Measurements from ENCODE around the gene SGMS1. TPM values are rescaled to one million over a fixed set of nuclear protein-coding genes. Genes with fewer than 3 reads are reported as not detected.
"Not testable (repeated sequence)": the region's sequence is repeated elsewhere in the genome, so short reads cannot be mapped to it uniquely, and the experiment has no call there.

Gene SGMS1
- 10 to 100 TPM in 1 of 2 experiments, 1 to 10 TPM in 1; 9.8 to 11.3 TPM for total RNA-seq

- H3K36me3 Mint-ChIP-seq = peaks cover 2% of the 10 kb centered on the region
- no peaks in the 10 kb centered on the region for H3K9me3 Mint-ChIP-seq
- DNase-seq = peak; percentile 87
- H3K4me1 Mint-ChIP-seq = peaks cover 47% of the 10 kb centered on the region
- H3K27ac Mint-ChIP-seq = peak within 1 kb of the TSS; percentile 92
- no peaks in the 10 kb centered on the region for H3K27me3 Mint-ChIP-seq
- H3K4me3 Mint-ChIP-seq = peak within 1 kb of the TSS; percentile 86
These were observed at the start of gene SGMS1 for GRCh38 chr10:50623663-50624412. Gene SGMS1, minus strand, starts transcription at chr10:50623956. Its CDS starts 279,842 bp downstream, at chr10:50344114.

DNA sequence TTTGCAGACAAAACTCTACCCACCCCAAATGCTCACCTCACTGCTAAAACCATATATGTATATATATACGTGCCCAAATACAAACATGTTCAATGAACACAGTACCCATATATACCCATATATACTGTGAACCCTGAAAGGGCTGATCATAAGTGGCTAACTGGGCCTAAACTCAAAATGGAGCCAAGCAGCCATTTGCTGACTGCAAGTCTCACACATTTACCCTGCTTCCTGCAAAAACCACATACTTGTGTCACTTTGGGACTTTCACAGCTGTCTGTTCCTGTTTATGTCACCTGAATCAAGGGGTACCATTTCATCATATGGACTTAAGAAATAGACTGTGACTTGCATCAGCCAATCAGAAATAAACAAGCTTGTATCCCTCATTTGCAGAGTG, 48.4 kb upstream of the SGMS1 start:
- not testable (repeated sequence) for DNase-seq, H3K36me3 Mint-ChIP-seq, H3K4me1 Mint-ChIP-seq, H3K9me3 Mint-ChIP-seq, H3K4me3 Mint-ChIP-seq, H3K27me3 Mint-ChIP-seq
- peak overlapping the region; percentile 77 for H3K27ac Mint-ChIP-seq

GRCh38 chr10:50671645-50672044, 47.9 kb upstream of the SGMS1 start:
- not testable (repeated sequence) for DNase-seq, H3K36me3 Mint-ChIP-seq, H3K9me3 Mint-ChIP-seq, H3K4me1 Mint-ChIP-seq, H3K4me3 Mint-ChIP-seq, H3K27me3 Mint-ChIP-seq
- peak overlapping the region; percentile 77 for H3K27ac Mint-ChIP-seq

GRCh38 chr10:50669957-50670356, 46.2 kb upstream of the SGMS1 start:
- not testable (repeated sequence) for H3K27ac Mint-ChIP-seq, H3K36me3 Mint-ChIP-seq, H3K4me1 Mint-ChIP-seq, H3K27me3 Mint-ChIP-seq, H3K4me3 Mint-ChIP-seq, H3K9me3 Mint-ChIP-seq, DNase-seq

GRCh38 chr10:50667353-50667752, 43.6 kb upstream of the SGMS1 start:
- H3K4me1 Mint-ChIP-seq, DNase-seq, H3K9me3 Mint-ChIP-seq, H3K36me3 Mint-ChIP-seq, H3K4me3 Mint-ChIP-seq, H3K27ac Mint-ChIP-seq, H3K27me3 Mint-ChIP-seq: not testable (repeated sequence)

- H3K36me3 Mint-ChIP-seq, H3K27ac Mint-ChIP-seq, H3K27me3 Mint-ChIP-seq, H3K4me3 Mint-ChIP-seq, H3K9me3 Mint-ChIP-seq, H3K4me1 Mint-ChIP-seq, DNase-seq: not testable (repeated sequence)
These were observed 38.7 kb upstream of the SGMS1 start for GRCh38 chr10:50662420-50662819.

DNA sequence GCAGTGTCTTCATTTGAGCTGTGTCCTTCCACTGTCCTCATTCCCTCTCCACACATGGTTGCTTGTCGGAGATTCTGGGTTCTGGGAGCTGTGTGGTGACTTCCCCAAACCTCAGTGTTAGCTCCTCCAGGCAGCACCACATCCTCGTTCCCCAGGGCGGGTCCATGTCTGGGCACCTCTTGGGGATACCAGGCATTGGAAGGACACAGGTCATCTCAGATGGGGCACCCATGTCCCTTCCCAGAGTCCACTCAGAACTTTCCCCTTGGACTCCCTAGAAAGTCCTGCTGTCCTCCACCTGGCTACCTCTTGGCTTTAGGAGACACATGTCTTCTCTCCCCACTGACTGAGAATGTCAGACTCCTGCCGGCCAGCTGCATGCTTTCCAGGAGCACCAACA, 37.8 kb upstream of the SGMS1 start:
- not testable (repeated sequence) for DNase-seq, H3K4me1 Mint-ChIP-seq, H3K36me3 Mint-ChIP-seq, H3K27ac Mint-ChIP-seq, H3K27me3 Mint-ChIP-seq, H3K4me3 Mint-ChIP-seq, H3K9me3 Mint-ChIP-seq

DNA sequence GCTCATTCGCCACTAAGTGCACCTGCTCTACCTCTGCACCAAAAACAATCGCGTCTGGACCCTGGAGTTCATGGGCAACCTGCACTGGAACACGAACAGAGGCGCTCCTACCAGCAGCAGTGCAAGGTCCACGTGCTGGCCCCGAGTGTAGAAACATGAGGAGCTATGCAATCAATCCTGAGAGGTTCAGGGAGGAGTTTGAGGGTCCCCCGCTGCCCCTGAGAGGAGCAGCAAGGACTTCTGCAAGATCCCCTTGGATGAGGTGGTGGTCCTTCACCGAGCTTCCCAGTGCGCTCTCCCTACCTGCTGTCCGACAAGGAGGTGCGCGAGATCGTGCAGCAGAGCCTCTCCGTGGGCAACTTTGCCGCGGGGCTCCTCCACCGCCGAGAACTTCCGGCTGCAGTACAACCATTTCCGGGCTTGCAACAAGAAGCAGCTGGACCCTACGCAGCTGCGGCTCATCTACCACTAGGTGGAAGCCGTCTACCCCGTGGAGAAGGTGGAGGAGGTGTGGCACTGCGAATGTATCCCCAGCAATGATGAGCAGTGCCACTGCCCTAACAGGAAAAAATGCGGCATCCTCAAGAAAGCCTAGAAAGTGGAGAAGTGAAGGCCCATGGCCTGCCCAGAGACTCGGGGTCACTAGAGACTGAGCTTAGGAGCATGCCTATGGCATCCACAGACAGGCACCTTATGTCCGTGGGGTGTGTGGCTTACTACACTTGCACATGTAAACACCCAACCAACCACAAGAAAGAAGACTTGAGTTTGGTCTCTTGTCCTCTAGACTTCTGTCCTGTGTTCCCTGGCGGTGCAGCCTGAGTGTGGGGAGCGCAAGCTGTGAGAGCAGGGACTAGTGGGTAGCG, 36.3 kb upstream of the SGMS1 start:
- peak overlapping the region; percentile 79 for H3K27ac Mint-ChIP-seq
- not testable (repeated sequence) for H3K4me1 Mint-ChIP-seq, H3K27me3 Mint-ChIP-seq, H3K9me3 Mint-ChIP-seq, H3K36me3 Mint-ChIP-seq
- peak overlapping the region; percentile 89 for H3K4me3 Mint-ChIP-seq
- DNase-seq = peak; percentile 69

- H3K27me3 Mint-ChIP-seq, H3K4me1 Mint-ChIP-seq, H3K36me3 Mint-ChIP-seq, H3K9me3 Mint-ChIP-seq, DNase-seq: not testable (repeated sequence)
- H3K4me3 Mint-ChIP-seq = peak overlapping the region; percentile 89
- H3K27ac Mint-ChIP-seq = peak overlapping the region; percentile 79
These were observed 35.5 kb upstream of the SGMS1 start for GRCh38 chr10:50659016-50659864.

DNA sequence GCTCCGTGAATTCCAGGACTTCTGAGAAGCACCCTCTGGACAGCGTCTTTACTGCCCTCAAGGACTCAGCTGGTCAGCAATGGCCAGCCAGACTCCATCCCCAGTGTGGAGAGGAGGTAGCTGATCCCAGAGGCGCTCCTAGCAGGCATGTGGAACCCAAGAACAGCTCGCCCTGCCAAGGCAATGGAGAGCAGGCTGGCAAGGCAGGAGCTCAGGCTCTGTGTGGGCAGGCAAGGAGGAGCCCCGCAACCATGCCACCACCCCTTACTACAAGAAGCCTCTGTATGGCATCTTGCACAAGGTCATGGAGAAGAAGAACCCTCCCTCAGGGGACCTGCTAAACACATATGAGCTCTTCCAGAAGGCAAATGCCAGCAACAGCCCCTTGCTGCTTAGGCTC, 34.4 kb upstream of the SGMS1 start:
- H3K27ac Mint-ChIP-seq = no peak overlapping the region
- H3K4me1 Mint-ChIP-seq = peaks cover 15% of the 10 kb centered on the region
- no peaks in the 10 kb centered on the region for H3K27me3 Mint-ChIP-seq

DNA sequence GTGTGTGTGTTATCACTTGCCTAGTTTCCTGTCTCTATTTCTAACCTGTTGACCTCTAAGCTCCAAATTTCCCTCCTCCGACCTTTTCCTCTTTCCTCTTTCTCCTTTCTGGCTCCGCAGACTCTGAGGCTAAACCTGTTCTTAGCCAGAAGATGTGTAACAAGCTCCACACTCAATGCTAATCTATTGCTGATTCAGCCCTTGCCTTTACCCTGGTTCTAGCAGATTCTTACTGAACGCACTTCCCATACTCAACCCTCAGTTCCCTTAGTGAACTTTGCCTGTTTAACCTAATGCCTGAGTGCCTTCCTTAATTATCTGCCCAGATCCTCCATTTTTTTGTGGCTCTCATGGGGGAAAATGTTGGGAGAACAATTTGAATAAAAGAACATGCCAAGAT, 30.0 kb upstream of the SGMS1 start:
- no peaks in the 10 kb centered on the region for H3K27me3 Mint-ChIP-seq
- no peaks in the 10 kb centered on the region for H3K9me3 Mint-ChIP-seq
- DNase-seq = no peak
- H3K4me1 Mint-ChIP-seq = peaks cover 14% of the 10 kb centered on the region
- H3K27ac Mint-ChIP-seq = no peak overlapping the region
- no peak overlapping the region for H3K4me3 Mint-ChIP-seq
- H3K36me3 Mint-ChIP-seq = no peaks in the 10 kb centered on the region

More for the DNA sequence above, 34.4 kb upstream of the SGMS1 start:
- Mint-ChIP-seq H3K36me3 (no peaks in the 10 kb centered on the region), H3K4me3 (peak overlapping the region; percentile 43), H3K9me3 (no peaks in the 10 kb centered on the region)
- DNase-seq = no peak

DNA sequence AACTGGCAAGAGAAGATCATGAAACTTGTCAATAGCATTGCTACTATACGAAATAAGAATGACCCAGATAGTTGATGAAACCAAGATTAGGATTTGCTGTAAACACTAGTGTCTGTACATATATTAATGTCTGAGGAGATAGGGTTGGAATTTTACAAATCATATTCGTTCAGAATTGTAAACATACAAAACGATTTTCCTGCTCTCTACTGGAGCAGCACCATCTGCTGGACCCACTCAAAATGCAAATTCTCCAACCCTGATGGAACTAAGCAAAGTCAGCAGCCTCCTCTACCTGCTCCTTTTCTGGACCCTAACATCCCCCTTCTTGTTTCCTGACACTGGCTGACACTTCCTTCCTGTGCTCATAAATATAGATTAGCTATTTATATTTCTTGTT, 29.4 kb upstream of the SGMS1 start:
- H3K4me1 Mint-ChIP-seq = peaks cover 14% of the 10 kb centered on the region
- no peaks in the 10 kb centered on the region for H3K9me3 Mint-ChIP-seq
- H3K27me3 Mint-ChIP-seq = no peaks in the 10 kb centered on the region
- no peak overlapping the region for H3K27ac Mint-ChIP-seq
- H3K36me3 Mint-ChIP-seq = no peaks in the 10 kb centered on the region
- DNase-seq = no peak
- H3K4me3 Mint-ChIP-seq = no peak overlapping the region

- no peak for DNase-seq
- H3K27ac Mint-ChIP-seq = no peak overlapping the region
- no peaks in the 10 kb centered on the region for H3K36me3 Mint-ChIP-seq
- no peaks in the 10 kb centered on the region for H3K27me3 Mint-ChIP-seq
- no peak overlapping the region for H3K4me3 Mint-ChIP-seq
- H3K4me1 Mint-ChIP-seq = peaks cover 14% of the 10 kb centered on the region
- H3K9me3 Mint-ChIP-seq = no peaks in the 10 kb centered on the region
These were observed 28.1 kb upstream of the SGMS1 start for GRCh38 chr10:50651808-50652207.

GRCh38 chr10:50650481-50650880, 26.7 kb upstream of the SGMS1 start:
- DNase-seq = no peak
- Mint-ChIP-seq H3K4me3 (no peak overlapping the region), H3K27ac (no peak overlapping the region), H3K4me1 (peaks cover 14% of the 10 kb centered on the region), H3K36me3 (no peaks in the 10 kb centered on the region), H3K27me3 (no peaks in the 10 kb centered on the region), H3K9me3 (no peaks in the 10 kb centered on the region)

DNA sequence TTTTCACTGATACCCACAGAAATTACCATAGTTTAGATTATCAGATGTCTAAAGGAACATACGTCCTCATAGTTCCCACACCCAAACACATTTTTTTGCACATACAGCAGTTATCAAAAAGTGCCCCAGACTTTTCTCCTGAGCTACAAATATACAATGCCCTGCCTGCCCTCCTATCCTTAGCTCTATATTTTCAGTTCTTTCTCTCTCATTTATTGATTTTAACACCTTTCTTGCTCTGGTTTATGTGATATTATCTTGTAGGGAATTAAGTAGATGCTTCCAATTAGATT, 25.1 kb upstream of the SGMS1 start:
- H3K36me3 Mint-ChIP-seq = no peaks in the 10 kb centered on the region
- H3K9me3 Mint-ChIP-seq = no peaks in the 10 kb centered on the region
- DNase-seq = no peak
- H3K27ac Mint-ChIP-seq = no peak overlapping the region
- no peaks in the 10 kb centered on the region for H3K27me3 Mint-ChIP-seq
- H3K4me1 Mint-ChIP-seq = peaks cover 9% of the 10 kb centered on the region
- no peak overlapping the region for H3K4me3 Mint-ChIP-seq
